Upper lobe of left lung (tissue), 6 donors: ENCODE measurements around the gene AHSP. TPM values are rescaled to one million over a fixed set of nuclear protein-coding genes. Genes with fewer than 3 reads are reported as not detected.
A peak's percentile ranks its signal among the peaks of the same experiment; 100 is the strongest.

Experiments used
- ATAC-seq, 2 donors: fragments of 200-7000 bp; cut with Tn5 transposase; one replicate each; pipeline ENCODE4 v1.9.1; 2022; ENCODE audit warnings: mild to moderate bottlenecking in 2 of 2, moderate library complexity in 2 of 2; ENCODE audit not compliant: low FRiP score in 2 of 2
- DNase-seq, 2 donors: peaks; one replicate each; pipeline ENCODE4 v3.0.0-alpha.2; 2019 to 2020
- H3K27ac ChIP-seq, 4 donors: fragments of 200-600 bp; sonication (generic); one replicate each; pipeline ENCODE4 v1.5.1; 2016 to 2019
- H3K27me3 ChIP-seq, 4 donors: fragments of 200-600 bp; sonication (generic); one replicate each; pipeline ENCODE4 v1.5.1; 2017 to 2019
- H3K36me3 ChIP-seq, 4 donors: fragments of 200-600 bp; sonication (generic); one replicate each; pipeline ENCODE4 v1.5.1; 2016 to 2019
- H3K4me1 ChIP-seq, 4 donors: fragments of 200-600 bp; sonication (generic); one replicate each; pipeline ENCODE4 v1.5.1; 2018 to 2019
- H3K4me3 ChIP-seq, 4 donors: fragments of 200-600 bp; sonication (generic); one replicate each; pipeline ENCODE4 v1.5.1; 2017 to 2019; ENCODE audit warnings: mild to moderate bottlenecking in 2 of 4, moderate library complexity in 1 of 4
- H3K9me3 ChIP-seq, 4 donors: fragments of 200-600 bp; sonication (generic); one replicate each; pipeline ENCODE4 v1.5.1; 2018 to 2019
- EP300 ChIP-seq, 4 donors: sonication (generic); formaldehyde crosslinking; IDR thresholded peaks; one replicate each; pipeline ENCODE4 v1.5.1; 2017; ENCODE audit warnings: antibody characterized with exemption in 4 of 4, control low read depth in 2 of 4
- POLR2A ChIP-seq, 4 donors: fragments of 450-650 bp; IDR thresholded peaks; one replicate each; pipeline ENCODE4 v1.5.1; 2016 to 2017; ENCODE audit warnings: antibody characterized with exemption in 4 of 4, mild to moderate bottlenecking in 2 of 4
- POLR2AphosphoS5 ChIP-seq, 2 donors: sonication (generic); formaldehyde crosslinking; IDR thresholded peaks; one replicate each; pipeline ENCODE4 v1.5.1; 2017; ENCODE audit warnings: antibody characterized with exemption in 2 of 2
- WGBS, 2 donors: methylation state at CpG; one replicate each; pipeline ENCODE4 v1.1.5; 2017 to 2018; 5-methylcytosine and 5-hydroxymethylcytosine counted together
- total RNA-seq, 6 donors: library from RNA; depleted of rRNA in 4 of 6; stranded (reverse); fragments of >200 nt in 4 of 6; gene quantifications; one replicate each; pipeline versions ENCODE4 v1.1.0 to v1.2.1, GENCODE V29; 2016 to 2021
- TF ChIP-seq, protein P1 (sequence below), 6 experiments: fragments of 450-650 bp in 4 of 6; fragments of 200-600 bp in 2 of 6; sonication (generic) in 2 of 6; IDR thresholded peaks; one replicate each; pipeline ENCODE4 v1.5.1; 2016 to 2019; ENCODE audit warnings: antibody characterized with exemption in 6 of 6
- donor health status: DM: no; HTN: no; CAD: no; lungs with moderate emphysema.
- donor health status: DM: no; HTN: yes; CAD: no; lungs with severe emphysema.

AHSP gene
- total RNA-seq, 6 donors from 2014 or later = not detected

DNA sequence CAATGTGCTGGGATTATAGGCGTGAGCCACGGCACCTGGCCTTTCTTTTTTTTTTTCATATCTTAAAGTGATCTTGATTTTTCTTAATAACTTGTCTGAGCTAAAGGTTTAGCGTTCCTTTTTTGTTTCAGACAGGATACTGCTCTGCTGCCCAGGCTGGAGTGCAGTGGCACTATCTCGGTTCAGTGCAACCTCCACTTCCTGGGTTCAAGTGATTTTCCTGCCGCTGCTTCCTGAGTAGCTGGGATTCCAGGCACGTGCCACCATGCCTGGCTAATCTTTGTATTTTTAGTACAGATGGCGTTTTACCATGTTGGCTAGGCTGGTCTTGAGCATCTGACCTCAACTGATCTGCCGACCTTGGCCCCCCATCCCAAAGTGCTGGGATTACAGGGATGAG, 23.5 kb upstream of the AHSP start:
- Histone ChIP-seq H3K4me3 (no peak overlapping the region), H3K36me3 (peaks cover 0 to 24% (median 6%) of the 10 kb centered on the region in 4 donors), H3K27ac (peak overlapping the region; percentile 61 to 78 (median 68)), H3K9me3 (no peaks in the 10 kb centered on the region), H3K4me1 (peaks cover 22 to 61% (median 50%) of the 10 kb centered on the region in 4 donors), H3K27me3 (no peaks in the 10 kb centered on the region)
- DNase-seq = no peak
- no peak for TF ChIP-seq POLR2AphosphoS5 (IDR thresholded peaks at IDR 0.05)
- TF ChIP-seq EP300 (IDR thresholded peaks at IDR 0.05) = no peak
- no peak for TF ChIP-seq POLR2A (IDR thresholded peaks at IDR 0.05)
- 39 to 53% methylated on average over 8 of the region's 8 CpGs for WGBS, 2 donors
- ATAC-seq = no peak

DNA sequence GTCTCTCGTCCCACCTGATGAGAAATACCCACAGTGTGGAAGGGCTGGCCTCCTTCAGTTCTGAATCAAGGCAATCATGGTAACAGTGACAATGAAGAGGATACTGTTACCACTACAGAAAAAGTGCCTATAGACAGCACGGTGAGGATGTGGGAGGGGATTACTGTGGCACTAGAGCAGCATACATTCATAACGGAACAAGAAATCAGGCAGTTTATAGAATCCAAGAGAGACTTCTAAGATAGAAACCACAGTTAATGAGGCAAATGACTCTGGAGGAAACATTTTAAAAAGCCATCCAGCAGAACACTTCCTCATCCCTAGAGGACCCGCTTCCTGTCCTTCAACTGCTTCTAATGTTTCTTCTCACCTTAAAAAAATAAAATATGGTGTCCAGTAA, 22.2 kb upstream of the AHSP start:
- Histone ChIP-seq H3K4me1 (peaks cover 31 to 70% (median 57%) of the 10 kb centered on the region in 4 donors), H3K4me3 (no peak overlapping the region), H3K9me3 (no peaks in the 10 kb centered on the region), H3K27ac (no peak overlapping the region), H3K27me3 (no peaks in the 10 kb centered on the region), H3K36me3 (peaks cover 0 to 11% (median 2%) of the 10 kb centered on the region in 4 donors)
- ATAC-seq (no peak), DNase-seq (no peak)
- WGBS, 2 donors = 64 to 66% methylated on average over 4 of the region's 4 CpGs
- TF ChIP-seq, protein P1, sequence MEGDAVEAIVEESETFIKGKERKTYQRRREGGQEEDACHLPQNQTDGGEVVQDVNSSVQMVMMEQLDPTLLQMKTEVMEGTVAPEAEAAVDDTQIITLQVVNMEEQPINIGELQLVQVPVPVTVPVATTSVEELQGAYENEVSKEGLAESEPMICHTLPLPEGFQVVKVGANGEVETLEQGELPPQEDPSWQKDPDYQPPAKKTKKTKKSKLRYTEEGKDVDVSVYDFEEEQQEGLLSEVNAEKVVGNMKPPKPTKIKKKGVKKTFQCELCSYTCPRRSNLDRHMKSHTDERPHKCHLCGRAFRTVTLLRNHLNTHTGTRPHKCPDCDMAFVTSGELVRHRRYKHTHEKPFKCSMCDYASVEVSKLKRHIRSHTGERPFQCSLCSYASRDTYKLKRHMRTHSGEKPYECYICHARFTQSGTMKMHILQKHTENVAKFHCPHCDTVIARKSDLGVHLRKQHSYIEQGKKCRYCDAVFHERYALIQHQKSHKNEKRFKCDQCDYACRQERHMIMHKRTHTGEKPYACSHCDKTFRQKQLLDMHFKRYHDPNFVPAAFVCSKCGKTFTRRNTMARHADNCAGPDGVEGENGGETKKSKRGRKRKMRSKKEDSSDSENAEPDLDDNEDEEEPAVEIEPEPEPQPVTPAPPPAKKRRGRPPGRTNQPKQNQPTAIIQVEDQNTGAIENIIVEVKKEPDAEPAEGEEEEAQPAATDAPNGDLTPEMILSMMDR (IDR thresholded peaks at IDR 0.05) = no peak
- no peak for TF ChIP-seq POLR2A (IDR thresholded peaks at IDR 0.05)

DNA sequence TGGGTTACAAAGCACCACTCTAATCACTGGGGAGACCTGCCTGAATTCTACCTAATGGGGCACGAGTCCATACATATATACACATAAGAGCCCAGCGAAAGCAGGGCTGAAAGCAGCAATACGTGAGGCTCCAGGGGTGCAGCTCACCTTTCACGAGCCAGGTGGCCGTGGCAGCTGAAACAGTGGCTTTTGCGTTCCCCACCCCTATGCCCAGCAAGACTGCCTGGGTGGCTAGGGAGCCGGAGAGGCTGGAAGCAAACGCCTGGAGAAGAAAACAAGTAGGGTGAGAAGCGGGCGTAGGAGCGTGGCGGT, 20.1 kb upstream of the AHSP start:
- ATAC-seq = peak in 1 of 2 donors; percentile 7
- TF ChIP-seq POLR2A (IDR thresholded peaks at IDR 0.05) = no peak
- no peak for TF ChIP-seq EP300 (IDR thresholded peaks at IDR 0.05)
- TF ChIP-seq POLR2AphosphoS5 (IDR thresholded peaks at IDR 0.05) = no peak

DNA sequence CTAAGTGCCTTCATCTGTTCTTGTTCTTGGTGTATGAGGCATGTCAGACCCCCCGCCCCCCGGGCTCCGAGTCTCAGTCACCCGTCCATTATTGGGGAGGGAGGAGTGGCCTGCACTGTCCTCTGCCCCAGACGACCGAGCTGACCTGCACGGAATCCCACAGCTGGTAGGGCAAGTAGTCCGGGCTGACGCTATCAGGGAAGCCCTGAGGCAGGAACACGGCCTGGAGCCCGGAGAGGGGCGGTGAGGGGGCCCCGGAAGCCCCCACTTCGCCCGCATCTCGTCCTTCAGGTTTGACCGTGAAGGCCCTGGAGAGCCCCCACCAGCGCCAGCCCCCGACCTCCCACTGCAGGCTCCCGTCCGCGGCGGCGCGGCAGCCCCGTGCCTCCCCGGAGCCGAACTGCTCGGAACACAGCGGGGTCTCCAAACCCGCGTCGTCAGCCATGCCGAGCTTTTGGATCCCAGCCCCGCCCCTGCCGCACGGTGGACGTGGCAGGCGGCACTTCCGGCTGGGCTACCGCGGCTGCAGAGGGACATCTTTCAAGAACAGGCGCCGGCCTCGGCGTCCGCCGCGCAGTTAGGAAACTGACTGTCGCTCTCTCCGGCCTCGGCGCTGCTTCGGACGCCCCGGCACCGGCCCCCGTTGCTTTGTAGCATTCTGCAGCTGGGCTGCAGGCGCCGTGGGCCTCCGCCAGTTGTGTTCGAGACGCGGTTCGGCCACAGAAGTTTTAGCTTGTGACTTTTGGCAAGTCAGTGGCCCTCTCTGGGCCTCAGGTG, 19.6 kb upstream of the AHSP start, which contains the start of gene RUSF1:
Gene RUSF1, minus strand, starts transcription at position 463 of the 777 bp plus-strand sequence. Its CDS starts 18 bp downstream, at position 445.
- WGBS, 2 donors = 0 to 1% methylated on average over 26 to 34 of the region's 65 CpGs
- H3K9me3 ChIP-seq = no peaks in the 10 kb centered on the region
- H3K27ac ChIP-seq = peak within 1 kb of the TSS; percentile 94 to 97 (median 96)
- H3K4me1 ChIP-seq = peaks cover 26 to 49% (median 46%) of the 10 kb centered on the region in 4 donors
- TF ChIP-seq POLR2A (IDR thresholded peaks at IDR 0.05) (peak in 3 of 4 donors; percentile 82 to 96 (median 85)), EP300 (IDR thresholded peaks at IDR 0.05) (peak in 1 of 4 donors; percentile 88), POLR2AphosphoS5 (IDR thresholded peaks at IDR 0.05) (peak; percentile 89 to 97)
- TF ChIP-seq, protein P1 (IDR thresholded peaks at IDR 0.05) = peak in 1 of 6 experiments; percentile 11
- ATAC-seq (peak; percentile 92 to 97), DNase-seq (peak; percentile 94 to 97)
- H3K4me3 ChIP-seq = peak within 1 kb of the TSS; percentile 74 to 100 (median 99)
- H3K27me3 ChIP-seq = no peaks in the 10 kb centered on the region
- H3K36me3 ChIP-seq = peaks cover 0 to 9% (median 2%) of the 10 kb centered on the region in 4 donors

More for the DNA sequence above, 20.1 kb upstream of the AHSP start:
- Histone ChIP-seq H3K4me1 (peaks cover 26 to 53% (median 46%) of the 10 kb centered on the region in 4 donors), H3K4me3 (peak overlapping the region; percentile 74 to 100 (median 99)), H3K9me3 (no peaks in the 10 kb centered on the region), H3K36me3 (peaks cover 0 to 9% (median 2%) of the 10 kb centered on the region in 4 donors), H3K27ac (peak overlapping the region; percentile 94 to 97 (median 96)), H3K27me3 (no peaks in the 10 kb centered on the region)
- WGBS, 2 donors = 3 to 5% methylated on average over 12 of the region's 12 CpGs
- DNase-seq = no peak

DNA sequence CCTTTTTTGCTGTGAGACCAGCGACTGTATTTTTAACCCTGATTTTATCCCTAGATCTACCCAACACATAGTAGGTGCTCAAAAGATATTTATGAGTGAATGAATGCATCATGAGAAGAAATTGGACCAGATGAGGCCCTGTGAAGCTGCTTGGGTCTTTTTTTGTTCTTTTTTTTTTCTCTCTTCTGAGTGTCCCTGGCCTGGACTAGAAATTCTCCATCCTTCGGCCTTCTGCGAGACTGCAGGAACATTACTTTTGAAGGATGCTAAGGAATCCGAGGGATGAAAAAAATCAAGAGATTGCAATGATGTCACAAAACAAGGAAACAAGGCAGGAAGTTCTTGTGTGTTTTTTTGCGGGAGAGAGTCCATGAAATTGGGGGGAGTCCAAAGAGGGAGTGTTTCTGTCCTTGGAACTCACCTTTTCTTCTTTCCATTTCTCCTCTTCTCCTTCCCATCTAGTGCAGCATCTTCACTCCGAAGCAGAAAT, 18.9 kb upstream of the AHSP start:
- H3K4me3 ChIP-seq = peak overlapping the region; percentile 74 to 100 (median 99)
- peaks cover 26 to 43% (median 40%) of the 10 kb centered on the region in 4 donors for H3K4me1 ChIP-seq
- peak overlapping the region; percentile 94 to 97 (median 96) for H3K27ac ChIP-seq
- 10 to 11% methylated on average over 6 of the region's 6 CpGs for WGBS, 2 donors
- DNase-seq (no peak), ATAC-seq (peak in 1 of 2 donors; percentile 28)
- H3K27me3 ChIP-seq = no peaks in the 10 kb centered on the region
- no peaks in the 10 kb centered on the region for H3K9me3 ChIP-seq
- peaks cover 0 to 9% (median 2%) of the 10 kb centered on the region in 4 donors for H3K36me3 ChIP-seq
- TF ChIP-seq EP300 (IDR thresholded peaks at IDR 0.05) = no peak
- TF ChIP-seq POLR2A (IDR thresholded peaks at IDR 0.05) = no peak
- no peak for TF ChIP-seq POLR2AphosphoS5 (IDR thresholded peaks at IDR 0.05)
- TF ChIP-seq, protein P1 (IDR thresholded peaks at IDR 0.05) = no peak
